Fibroblast of mammary gland (primary cell): ENCODE data around the gene MATK.

ENCODE experiments used
- DNase-seq: peaks from one replicate; pipeline ENCODE4 v3.0.0-alpha.2; 2010; ENCODE audit warnings: low read depth
- H3K4me3 ChIP-seq: 2 replicates; pipeline ENCODE4 v1.5.1; 2011; ENCODE audit warnings: low read depth, mild to moderate bottlenecking, low read length, moderate library complexity; ENCODE audit not compliant: control insufficient read depth
- TF ChIP-seq, protein P1 (sequence below): conservative IDR thresholded peaks from 2 replicates; pipeline ENCODE4 v1.5.1; 2011; ENCODE audit warnings: low read depth, low read length, inconsistent platforms; ENCODE audit not compliant: control insufficient read depth, insufficient read depth

The MATK gene, protein sequence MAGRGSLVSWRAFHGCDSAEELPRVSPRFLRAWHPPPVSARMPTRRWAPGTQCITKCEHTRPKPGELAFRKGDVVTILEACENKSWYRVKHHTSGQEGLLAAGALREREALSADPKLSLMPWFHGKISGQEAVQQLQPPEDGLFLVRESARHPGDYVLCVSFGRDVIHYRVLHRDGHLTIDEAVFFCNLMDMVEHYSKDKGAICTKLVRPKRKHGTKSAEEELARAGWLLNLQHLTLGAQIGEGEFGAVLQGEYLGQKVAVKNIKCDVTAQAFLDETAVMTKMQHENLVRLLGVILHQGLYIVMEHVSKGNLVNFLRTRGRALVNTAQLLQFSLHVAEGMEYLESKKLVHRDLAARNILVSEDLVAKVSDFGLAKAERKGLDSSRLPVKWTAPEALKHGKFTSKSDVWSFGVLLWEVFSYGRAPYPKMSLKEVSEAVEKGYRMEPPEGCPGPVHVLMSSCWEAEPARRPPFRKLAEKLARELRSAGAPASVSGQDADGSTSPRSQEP

GRCh38 chr19:3785938-3786824 is at the start of gene MATK:
Gene MATK (minus strand): TSS chr19:3786381. CDS start chr19:3785135, 1,246 bp downstream.
- TF ChIP-seq, protein P1, sequence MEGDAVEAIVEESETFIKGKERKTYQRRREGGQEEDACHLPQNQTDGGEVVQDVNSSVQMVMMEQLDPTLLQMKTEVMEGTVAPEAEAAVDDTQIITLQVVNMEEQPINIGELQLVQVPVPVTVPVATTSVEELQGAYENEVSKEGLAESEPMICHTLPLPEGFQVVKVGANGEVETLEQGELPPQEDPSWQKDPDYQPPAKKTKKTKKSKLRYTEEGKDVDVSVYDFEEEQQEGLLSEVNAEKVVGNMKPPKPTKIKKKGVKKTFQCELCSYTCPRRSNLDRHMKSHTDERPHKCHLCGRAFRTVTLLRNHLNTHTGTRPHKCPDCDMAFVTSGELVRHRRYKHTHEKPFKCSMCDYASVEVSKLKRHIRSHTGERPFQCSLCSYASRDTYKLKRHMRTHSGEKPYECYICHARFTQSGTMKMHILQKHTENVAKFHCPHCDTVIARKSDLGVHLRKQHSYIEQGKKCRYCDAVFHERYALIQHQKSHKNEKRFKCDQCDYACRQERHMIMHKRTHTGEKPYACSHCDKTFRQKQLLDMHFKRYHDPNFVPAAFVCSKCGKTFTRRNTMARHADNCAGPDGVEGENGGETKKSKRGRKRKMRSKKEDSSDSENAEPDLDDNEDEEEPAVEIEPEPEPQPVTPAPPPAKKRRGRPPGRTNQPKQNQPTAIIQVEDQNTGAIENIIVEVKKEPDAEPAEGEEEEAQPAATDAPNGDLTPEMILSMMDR: no peak
- H3K4me3 ChIP-seq: no peak within 1 kb of the TSS
- no peak for DNase-seq

DNA sequence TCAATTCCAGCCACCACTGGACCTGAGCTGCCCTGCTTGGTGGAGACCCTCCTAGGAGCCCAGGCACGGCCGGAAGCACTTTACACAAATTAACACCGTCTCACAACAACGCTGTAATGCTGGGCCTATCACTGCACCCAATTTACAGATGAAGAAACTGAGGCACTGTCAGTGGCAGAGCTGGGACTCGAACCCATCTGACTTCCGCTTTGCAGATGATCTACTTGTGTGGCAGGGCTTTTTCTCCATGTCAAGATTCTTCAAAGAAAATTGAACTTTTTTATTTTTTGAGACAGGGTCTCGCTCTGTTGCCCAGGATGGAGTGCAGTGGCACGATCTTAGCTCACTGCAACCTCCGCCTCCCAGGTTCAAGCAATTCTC is 48.9 kb upstream of the MATK start:
- H3K4me3 ChIP-seq: no peak overlapping the region
- DNase-seq: no peak
- TF ChIP-seq, protein P1: no peak

GRCh38 chr19:3834349-3835054 is 48.3 kb upstream of the MATK start:
- H3K4me3 ChIP-seq: no peak overlapping the region
- DNase-seq: no peak
- TF ChIP-seq, protein P1: no peak

DNA sequence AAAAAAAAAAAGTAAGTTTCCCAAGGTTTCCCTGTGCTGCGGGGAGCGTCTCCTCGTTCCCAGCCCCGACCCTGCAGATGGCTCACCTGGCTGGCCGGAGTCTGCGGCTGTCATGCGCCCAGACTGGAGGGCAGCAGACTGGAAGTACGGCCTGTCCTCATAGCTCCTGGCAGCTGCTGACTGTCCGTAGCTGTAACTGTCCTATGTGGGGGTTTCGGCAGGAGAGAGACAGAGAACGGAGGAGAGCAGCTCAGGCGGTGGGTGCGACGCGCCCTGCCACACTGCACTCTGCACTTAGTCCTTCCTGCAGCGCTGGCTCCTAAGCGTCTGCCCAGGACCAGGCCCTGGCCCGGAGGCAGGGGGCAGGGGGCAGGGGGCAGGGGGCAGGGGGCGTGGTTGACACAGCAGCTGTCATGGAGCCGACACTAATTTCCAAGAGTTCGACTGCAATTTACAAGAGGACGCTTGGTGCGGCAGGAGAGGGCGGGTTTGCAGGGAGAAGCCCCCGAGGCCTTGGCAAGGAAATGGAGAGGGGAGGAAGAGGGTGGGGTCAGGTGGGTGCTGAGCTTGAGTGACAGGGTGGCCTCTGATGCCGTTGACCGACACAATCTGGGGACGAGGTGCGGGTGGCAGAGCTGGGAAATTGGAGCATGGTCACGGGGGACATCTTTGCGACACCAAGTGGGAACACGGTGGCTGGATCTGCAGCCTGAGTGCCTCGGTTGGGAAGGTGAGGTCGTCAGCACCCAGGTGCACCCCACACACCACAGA is 47.6 kb upstream of the MATK start:
- H3K4me3 ChIP-seq: no peak overlapping the region
- TF ChIP-seq, protein P1: no peak
- DNase-seq: no peak

GRCh38 chr19:3832001-3832400 is 45.8 kb upstream of the MATK start:
- TF ChIP-seq, protein P1: no peak
- no peak for DNase-seq
- no peak overlapping the region for H3K4me3 ChIP-seq

DNA sequence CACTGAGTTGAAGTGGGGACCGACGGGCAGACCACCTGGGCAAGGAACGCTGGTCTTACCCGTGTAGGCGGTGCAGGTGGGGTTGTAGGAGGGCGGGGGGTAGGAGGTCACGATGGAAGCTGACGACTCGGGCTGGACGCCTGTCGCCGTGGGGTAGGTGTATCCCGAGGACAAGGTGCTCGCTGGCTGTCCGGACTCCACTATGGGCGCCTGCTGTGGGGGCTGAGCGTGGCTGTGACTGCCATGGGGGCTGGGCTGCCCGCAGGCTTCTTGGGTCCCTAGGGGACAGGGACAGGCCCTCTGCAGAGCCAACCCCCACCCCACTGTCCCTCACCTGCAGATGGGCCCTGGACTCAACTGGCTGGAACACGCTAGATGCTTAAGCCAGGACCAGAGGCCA is 45.4 kb upstream of the MATK start:
- H3K4me3 ChIP-seq: no peak overlapping the region
- no peak for DNase-seq
- TF ChIP-seq, protein P1: no peak
